Bronchial epithelial cell (primary cell): Measurements from ENCODE around the gene SLC9A4. TPM values are rescaled to one million over a fixed set of nuclear protein-coding genes. Genes with fewer than 3 reads are reported as not detected.
A peak's percentile ranks its signal among the peaks of the same experiment; 100 is the strongest.

Source experiments
- DNase-seq: peaks from one replicate; pipeline ENCODE4 v3.0.0-alpha.2; 2010; ENCODE audit warnings: low read depth
- FAIRE-seq: peaks from 2 replicates; lab custom pipeline; 2011; peaks lifted over from hg19 to GRCh38; lab: Jason Lieb, UNC
- H3K27me3 ChIP-seq: 2 replicates; pipeline ENCODE4 v1.5.1; 2011; ENCODE audit warnings: low read length; ENCODE audit not compliant: control insufficient read depth, insufficient read depth
- H3K36me3 ChIP-seq: 2 replicates; pipeline ENCODE4 v1.5.1; 2011; ENCODE audit warnings: low read length; ENCODE audit not compliant: control insufficient read depth, insufficient read depth
- H3K4me3 ChIP-seq: 2 replicates; pipeline ENCODE4 v1.5.1; 2011; ENCODE audit warnings: mild to moderate bottlenecking, low read depth, low read length, control low read depth
- total RNA-seq: library from RNA; depleted of rRNA; stranded (reverse); fragments of >200 nt; gene quantifications from 2 replicates; pipeline ENCODE4 v1.2.1, GENCODE V29; 2014
- TF ChIP-seq, protein P1 (sequence below): IDR thresholded peaks from 2 replicates; pipeline ENCODE4 v1.5.1; 2011; ENCODE audit warnings: mild to moderate bottlenecking, moderate library complexity, low read length, control low read depth, inconsistent platforms; ENCODE audit not compliant: insufficient read depth, severe bottlenecking

SLC9A4 gene
- total RNA-seq, 1 donor from 2014 or later: under 0.01 TPM

DNA sequence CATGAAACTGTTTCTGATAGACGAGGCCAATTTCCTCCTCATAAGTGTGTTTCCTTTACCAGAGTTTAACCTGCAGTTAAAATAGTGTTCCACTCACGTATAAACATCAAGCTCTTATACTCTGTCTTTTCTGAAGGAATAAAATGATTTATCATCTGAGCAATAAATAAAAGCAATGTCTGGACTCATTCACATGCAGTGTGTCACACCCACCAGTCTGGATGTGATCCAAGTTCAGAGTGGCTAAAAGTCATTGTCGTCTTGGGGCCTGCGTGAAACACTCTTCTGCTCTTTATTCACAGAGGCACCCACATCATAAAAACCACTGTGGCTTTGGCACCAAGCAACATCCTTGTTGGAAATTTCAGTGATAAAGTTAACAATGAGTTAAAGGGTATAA is 19.5 kb upstream of the SLC9A4 start:
- Histone ChIP-seq H3K36me3 (no peaks in the 10 kb centered on the region), H3K4me3 (no peak overlapping the region), H3K27me3 (no peaks in the 10 kb centered on the region)
- TF ChIP-seq, protein P1, sequence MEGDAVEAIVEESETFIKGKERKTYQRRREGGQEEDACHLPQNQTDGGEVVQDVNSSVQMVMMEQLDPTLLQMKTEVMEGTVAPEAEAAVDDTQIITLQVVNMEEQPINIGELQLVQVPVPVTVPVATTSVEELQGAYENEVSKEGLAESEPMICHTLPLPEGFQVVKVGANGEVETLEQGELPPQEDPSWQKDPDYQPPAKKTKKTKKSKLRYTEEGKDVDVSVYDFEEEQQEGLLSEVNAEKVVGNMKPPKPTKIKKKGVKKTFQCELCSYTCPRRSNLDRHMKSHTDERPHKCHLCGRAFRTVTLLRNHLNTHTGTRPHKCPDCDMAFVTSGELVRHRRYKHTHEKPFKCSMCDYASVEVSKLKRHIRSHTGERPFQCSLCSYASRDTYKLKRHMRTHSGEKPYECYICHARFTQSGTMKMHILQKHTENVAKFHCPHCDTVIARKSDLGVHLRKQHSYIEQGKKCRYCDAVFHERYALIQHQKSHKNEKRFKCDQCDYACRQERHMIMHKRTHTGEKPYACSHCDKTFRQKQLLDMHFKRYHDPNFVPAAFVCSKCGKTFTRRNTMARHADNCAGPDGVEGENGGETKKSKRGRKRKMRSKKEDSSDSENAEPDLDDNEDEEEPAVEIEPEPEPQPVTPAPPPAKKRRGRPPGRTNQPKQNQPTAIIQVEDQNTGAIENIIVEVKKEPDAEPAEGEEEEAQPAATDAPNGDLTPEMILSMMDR: no peak
- FAIRE-seq: no peak
- DNase-seq: no peak

DNA sequence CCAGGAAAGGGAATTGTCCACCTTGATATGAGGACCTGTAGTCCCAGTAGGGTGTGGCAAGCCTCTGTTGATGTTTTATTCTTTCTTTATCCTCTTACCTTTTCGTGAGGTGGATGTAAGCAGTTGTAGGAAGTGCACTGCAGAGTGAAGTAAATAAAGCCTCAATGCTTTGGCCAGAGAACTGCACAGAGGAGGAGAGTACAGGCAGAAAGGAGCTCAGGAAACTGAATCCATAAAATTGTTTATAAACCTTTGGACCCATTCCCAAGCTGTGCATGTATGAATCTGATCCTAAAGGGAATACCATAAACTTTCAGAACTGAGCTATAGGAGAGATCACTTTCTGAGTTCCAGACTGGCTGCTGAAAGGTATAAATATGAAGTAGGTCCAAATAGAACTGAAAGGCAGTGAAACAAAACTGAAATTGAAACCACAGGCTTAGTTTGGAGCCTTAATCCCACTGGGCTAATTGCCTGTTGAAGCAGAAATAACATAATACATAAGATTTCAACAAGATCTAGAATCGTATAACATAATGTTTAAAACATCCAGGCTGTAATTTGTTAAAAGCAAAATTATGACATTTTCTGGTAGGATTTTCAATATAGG is 17.9 kb upstream of the SLC9A4 start:
- H3K4me3 ChIP-seq: no peak overlapping the region
- DNase-seq: no peak
- H3K36me3 ChIP-seq: no peaks in the 10 kb centered on the region
- H3K27me3 ChIP-seq: no peaks in the 10 kb centered on the region
- TF ChIP-seq, protein P1: no peak
- FAIRE-seq: no peak

DNA sequence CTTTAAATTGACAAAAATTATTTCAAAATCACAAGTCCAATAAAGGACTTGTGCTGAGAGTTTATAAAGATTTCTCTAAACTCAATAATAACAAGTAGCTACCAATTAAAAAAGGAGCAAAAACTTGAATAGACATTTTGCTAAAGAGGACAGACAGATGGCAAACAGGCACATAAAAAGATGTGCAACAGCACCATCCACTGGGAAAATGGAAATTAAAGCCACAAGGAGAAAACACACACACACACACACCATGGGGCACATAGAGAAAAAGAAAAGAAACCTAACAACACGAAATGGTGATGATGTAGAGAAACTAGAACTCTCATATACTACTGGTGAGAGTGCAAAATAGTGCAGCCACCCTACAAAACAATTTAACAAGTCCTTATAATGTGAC is 12.6 kb upstream of the SLC9A4 start:
- H3K4me3 ChIP-seq: no peak overlapping the region
- TF ChIP-seq, protein P1: no peak
- FAIRE-seq (no peak), DNase-seq (no peak)
- no peaks in the 10 kb centered on the region for H3K36me3 ChIP-seq
- H3K27me3 ChIP-seq: no peaks in the 10 kb centered on the region

DNA sequence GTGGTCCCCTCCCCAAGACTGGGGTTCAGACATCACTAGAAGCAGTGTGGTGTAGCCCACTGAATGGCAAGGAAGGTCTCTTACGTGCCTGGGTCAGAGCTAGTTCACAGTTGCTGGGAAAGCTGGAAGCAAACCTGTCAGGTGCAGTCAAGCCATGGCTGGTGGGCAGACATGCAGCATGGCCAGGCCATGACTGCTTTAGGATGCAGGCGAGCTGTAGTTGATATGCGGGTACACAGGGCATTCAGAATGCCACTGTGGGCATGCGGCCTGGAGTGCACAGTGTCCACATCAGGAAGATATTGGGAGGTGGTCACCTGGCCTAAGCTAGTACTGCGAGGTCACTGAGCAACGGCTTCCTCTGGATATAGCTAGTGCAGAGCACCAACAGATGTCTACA is 11.8 kb upstream of the SLC9A4 start:
- TF ChIP-seq, protein P1: no peak
- Histone ChIP-seq H3K36me3 (no peaks in the 10 kb centered on the region), H3K27me3 (no peaks in the 10 kb centered on the region), H3K4me3 (no peak overlapping the region)
- FAIRE-seq (peak; percentile 55), DNase-seq (no peak)

DNA sequence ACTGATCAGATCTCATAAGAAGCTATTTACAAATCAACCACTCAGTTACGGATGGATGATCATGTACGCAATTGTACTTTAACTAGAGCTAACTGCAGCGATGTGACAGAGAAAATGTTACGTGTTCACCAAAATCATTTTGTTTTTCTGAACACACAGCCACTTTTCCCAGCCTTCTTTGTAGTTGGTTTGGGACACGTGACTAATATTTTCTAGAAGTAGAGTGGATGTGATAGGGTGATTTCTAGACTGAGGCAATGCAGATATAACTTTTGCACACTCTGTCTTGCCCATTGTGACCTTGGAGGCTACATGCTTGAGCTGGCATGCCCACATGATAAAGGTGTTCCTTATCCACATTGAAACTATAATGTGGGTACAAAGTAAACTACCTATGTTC is 9.9 kb upstream of the SLC9A4 start:
- Histone ChIP-seq H3K27me3 (no peaks in the 10 kb centered on the region), H3K36me3 (no peaks in the 10 kb centered on the region), H3K4me3 (no peak overlapping the region)
- no peak for FAIRE-seq
- TF ChIP-seq, protein P1: no peak
- no peak for DNase-seq

DNA sequence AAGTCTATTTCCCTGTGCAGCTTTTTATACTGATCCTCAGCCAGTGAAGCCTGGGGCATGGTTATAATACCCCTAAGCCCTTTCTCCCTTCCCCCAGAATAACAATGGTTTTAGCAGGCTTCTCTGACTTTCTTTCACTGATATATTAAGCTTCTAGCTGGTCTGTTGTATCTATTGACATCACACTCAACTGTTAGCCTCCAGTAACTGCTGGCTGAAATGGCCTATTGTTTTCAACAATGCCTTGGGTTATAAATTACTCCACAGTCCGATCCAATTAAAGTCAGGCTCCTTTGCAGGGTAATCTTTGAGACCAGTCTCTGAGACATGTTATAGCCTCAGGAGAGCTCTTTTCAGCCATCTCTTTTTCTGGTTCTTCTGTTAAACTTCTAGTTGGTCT is 2.9 kb upstream of the SLC9A4 start:
- TF ChIP-seq, protein P1: no peak
- Histone ChIP-seq H3K27me3 (no peaks in the 10 kb centered on the region), H3K36me3 (no peaks in the 10 kb centered on the region), H3K4me3 (no peak overlapping the region)
- DNase-seq (no peak), FAIRE-seq (no peak)
